Fibroblast of gingiva (primary cell): ENCODE measurements around the gene SAPCD2.
"Not testable (repeated sequence)": the region's sequence is repeated elsewhere in the genome, so short reads cannot be mapped to it uniquely, and the experiment has no call there.

Experiments used
- DNase-seq: peaks from one replicate; pipeline ENCODE4 v3.0.0-alpha.2; 2011; ENCODE audit warnings: low read depth

Gene SAPCD2

DNA sequence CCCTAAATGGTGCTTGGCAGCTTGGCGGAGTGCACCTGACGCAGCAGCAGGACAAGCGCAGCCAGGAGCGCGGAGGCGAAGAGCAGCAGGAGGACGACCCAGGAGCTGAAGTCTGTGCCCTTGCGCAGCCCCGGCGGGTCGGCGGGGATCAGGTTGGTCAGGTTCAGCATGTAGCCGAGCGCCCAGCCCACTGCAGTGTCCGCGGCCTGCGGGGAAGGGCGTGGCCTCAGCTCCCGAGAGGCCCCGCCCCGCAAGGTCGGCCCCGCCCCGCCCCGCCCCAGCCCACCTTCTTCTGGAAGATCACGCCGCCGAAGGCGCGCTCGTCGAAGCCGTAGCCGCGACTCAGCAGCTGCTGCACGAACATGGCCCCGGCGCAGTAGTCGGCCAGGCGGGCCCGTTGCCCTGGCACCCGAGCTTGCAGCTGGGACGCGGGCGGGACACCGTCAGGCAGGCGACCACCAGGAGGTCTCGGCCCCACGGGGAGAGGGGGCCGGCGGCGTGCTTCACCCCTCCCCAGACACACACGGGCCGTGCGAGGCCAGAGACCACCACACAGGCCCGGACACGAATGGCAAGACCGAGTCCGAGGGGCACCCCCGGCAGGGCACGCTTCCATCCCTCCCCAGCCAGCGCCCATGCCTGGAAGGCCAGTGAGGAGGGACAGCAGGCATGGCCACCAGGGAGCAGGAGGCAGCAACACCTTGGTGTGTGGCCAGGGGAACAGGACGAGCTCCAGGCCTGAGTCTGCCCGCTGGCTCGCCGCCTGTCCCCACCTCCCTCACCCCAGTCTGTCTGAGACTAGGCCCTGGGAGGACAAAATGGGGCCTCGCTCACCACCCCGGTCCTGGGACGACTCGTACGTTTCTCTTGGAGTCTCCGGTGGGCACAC, 21.5 kb downstream of the SAPCD2 start:
- DNase-seq: no peak

DNA sequence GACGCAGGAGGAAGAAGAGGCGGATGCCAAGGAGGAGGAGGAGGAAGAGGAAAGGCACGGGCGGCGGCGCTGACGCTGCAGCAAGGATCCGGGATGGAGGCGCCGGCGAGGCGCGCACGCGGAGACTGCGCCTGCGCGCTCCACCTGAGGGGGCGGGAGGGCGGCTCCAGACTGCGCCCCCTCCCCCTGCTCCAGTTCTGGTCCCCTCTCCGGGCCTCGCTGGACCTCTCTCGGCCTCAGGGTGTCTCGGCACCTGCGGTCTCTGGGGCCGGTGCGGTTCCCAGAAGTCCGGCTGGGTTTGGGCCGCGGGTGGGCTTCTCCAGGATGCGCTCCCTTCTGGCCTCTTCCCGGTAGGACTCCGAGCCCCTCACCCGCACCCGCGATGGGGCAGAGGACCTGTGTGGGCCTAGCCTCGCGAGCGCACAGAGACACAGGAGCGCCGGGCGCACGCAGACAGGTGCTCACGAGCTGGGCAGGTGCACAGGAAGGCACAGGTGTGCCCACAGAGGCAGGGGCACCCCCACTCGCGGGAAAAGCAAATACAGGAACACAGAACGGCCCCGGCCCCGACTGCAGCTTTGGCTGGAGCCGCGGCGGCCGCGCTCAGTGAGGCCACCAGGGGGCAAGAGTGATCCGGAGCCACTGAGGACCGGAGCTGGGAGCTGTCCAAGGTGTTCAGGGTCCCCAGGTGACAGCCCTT, 24.1 kb downstream of the SAPCD2 start, which contains the start of gene NPDC1:
TSS of gene NPDC1 (minus strand) at position 90 of the 700 bp plus-strand sequence. CDS start 188 bp downstream, outside the sequence.
- peak; percentile 39 for DNase-seq

DNA sequence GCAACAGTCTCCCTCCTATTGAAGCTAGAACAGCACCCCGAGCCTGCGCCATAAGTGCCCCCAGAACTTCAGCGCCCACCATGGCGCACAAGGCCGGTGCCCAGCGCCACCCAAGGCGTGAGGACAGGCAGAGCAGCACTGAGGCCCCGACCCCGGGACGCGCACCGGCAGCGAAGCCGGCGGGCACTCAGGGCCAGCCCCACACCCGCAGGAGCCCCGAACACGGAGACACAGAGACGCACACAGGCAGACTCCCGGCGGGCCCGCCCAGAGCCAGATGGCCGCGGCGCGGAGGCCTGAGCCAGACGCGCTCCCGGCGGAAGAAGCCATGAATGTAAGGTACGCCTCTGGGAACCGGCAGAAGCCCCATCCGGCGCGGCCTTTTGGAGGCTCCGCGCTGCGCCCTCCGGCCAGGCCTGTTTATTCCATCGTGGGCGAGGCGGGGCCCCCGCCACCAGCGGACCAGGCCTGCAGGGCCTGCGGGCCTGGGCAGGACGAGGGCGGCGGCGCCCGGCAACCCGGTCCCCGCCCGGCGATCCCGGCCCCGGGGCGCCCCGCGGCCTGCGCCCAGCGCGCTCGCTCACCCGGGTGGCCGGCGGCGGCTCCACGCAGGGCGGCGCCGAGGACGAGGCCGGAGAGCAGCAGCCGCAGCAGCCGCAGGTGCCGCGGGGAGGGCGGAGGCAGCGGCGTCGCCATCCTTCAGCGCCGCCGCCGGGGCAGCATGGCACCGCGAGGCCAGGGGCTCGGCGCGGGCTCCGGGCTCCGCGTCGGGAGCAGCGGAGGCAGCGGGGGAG, 24.9 kb downstream of the SAPCD2 start:
- DNase-seq: peak; percentile 25

DNA sequence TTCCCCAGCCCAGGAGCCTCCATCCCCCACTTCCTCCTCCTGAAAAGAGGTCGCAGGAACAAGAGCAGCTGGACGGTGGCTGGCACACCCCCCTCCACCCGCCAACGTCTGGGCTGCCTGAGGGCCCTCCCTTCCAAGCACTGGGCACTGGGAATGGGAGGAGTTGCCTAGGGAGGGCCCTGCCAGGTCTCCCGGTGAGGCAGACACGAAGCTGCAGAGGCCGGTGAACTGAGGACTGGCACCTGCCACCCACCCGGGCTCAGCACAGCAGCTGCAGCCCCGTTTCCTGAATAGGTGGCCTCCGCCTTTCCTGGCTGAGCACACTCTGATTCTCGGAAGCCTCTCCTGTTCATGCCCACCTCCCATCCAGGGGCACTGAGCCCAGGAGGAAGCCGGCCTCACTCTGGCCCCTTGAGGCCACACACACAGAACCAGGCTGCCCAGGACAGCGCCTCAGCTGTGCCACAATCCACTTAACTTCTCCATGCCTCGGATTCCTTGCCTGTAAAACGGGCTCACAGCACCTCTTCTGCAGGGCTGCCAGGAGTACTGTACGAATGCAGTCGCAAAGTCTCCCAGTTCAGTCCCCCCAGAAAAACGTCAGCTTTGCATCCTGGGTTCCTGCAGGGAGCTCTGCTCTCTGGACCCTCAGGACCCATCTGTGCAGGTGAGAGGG, 25.7 kb downstream of the SAPCD2 start:
- no peak for DNase-seq

GRCh38 chr9:137044037-137044436, 26.3 kb downstream of the SAPCD2 start:
- no peak for DNase-seq

- DNase-seq: no peak
Measured at GRCh38 chr9:137042751-137043727, 27.3 kb downstream of the SAPCD2 start.

DNA sequence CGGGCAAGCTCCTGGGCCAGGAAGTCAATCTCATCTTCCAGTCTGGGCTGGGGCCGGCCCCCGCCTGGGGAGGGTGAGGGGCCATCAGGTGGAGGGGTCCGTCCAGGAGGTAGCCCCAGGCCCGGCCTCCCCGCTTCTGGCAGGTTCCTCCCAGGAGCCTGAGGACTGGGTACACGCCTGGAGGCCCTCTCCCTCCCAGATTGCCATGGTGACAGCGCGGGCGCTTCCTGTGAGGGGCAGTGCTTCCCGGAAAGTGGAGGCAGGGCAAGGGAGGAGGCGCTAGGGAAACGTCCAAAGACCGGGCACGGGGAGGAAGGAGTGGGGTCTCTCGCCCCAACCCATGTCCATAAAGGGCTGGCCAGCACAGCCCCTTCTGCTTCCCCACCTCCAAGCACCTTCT, 29.2 kb downstream of the SAPCD2 start:
- DNase-seq: no peak

DNA sequence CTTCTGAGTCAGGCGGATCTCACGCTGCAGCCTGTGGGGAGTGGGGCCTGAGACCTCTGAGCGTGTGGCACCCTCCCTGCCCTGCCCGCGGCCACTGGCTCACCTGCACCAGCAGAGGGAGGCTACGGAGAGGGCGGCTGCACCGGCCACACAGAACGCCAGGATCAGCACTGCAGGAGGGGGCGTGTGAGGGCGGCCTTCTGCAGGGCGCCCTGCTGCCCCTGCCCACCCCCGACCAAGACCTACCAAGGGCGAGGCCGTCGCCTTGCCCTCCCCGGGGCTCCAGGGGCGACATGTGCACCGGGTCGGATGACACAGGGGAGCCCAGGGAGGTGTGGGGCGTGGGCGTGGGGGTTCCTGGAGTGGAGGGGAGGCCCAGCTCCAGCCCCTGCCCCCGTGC, 29.8 kb downstream of the SAPCD2 start:
- no peak for DNase-seq

DNA sequence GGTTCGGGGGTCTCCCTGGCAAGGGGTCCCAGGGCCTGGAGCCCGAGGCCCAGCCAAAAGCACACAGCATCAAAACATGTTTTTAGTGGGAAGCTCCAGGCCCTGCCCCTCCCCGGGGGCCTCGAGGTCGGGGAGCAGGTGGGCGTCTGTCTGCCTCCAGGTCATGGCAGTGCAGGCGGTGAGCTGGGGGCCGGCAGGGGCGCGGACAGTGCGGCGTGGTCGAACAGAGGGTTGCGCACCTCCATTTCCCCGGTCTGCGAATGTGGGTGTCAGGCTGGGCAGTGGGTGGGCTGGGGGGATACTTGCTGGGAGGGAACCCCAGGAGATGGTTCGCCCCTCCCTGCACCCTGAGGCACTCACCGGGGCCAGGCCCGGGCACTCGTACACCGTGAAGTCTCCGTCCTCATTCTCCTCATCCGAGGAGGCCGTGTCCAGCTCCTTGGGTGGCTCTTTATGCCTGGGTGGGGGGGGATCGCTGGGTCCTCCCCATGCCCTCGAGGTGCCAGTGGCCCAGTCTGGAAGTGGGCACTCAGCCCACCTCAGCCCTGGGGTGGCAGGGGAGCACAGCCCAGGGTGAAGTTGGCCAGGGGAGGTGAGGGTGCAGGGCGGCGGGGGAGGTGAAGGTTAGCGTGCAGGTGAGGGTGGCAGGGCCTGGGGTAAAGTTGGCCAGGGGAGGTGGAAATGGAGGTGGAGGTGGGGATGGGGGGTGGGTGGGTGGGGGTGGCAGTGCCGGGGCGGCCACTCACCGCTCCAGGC, 30.6 kb downstream of the SAPCD2 start:
- no peak for DNase-seq

DNA sequence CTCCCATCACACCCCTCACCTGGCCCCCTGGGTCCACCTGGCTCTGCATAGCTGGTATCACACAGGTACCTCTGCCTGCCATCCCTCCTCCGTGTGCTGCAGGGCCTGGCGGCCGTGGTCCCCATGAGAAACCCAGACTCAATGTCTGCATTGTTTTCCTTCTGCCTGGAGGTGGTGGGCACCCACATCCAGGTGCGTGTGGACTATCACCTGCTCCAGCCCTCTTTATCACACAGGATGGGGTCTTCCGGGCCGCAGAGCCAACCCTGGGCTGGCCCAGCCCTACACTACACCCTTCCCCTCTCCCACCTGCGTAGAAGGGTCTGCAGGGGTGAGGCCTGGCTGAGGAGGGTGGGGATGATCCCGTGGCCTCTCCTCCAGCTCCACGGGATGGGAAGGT, 31.4 kb downstream of the SAPCD2 start:
- no peak for DNase-seq

DNA sequence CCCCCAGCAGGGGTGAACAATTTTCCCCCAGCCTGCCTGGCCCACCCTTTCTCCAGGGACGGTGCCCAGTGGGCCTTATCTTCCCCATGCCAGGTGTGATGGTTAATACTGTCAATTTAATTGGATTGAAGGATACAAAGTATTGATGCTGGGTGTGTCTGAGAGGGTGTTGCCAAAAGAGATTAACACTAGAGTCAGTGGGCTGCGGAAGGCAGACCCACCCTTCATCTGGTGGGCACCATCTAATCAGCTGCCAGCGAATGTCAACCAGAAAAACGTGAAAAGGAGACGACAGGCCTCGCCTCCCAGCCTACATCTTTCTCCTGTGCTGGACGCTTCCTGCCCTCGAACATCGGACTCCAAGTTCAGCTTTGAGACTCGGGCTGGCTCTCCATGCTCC, 32.9 kb downstream of the SAPCD2 start:
- no peak for DNase-seq

GRCh38 chr9:137037035-137037434, 33.3 kb downstream of the SAPCD2 start:
- DNase-seq: no peak

DNA sequence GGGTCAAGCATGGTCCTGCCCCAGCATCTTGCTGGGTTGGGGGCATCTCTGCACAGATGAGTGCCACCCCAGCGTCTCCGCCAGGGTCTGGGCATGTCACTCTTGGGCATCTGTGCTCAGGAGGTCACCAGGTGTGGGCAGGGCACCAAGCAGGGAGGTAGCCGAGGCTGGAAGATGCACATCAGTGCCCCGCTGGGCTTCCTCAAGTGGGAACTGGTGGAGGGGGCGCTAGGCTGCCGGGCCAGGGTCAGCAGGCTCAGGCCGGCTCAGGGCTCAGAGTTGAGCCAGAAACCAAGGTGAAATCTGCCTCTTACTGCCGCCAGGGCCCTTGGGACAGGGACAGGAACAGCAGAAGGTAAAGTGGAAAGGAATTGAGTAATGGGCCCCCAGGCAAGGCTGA, 34.4 kb downstream of the SAPCD2 start:
- no peak for DNase-seq

DNA sequence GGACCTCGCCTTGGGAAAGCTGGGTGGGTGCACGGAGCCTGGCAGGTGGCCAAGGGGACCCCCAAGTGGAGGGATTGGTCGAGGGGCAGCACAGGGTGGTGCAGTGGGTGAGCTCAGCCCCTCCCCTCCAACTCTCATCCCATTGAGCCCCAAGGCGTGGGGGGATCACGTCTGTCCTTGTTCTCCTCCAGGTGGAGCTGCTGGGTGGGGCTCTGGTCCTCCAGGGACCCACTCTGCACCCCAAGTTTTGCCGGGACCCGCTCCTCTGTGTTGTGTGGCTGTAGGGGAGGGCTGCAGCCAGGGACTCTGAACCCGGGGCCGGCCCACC, 34.9 kb downstream of the SAPCD2 start:
- no peak for DNase-seq

DNA sequence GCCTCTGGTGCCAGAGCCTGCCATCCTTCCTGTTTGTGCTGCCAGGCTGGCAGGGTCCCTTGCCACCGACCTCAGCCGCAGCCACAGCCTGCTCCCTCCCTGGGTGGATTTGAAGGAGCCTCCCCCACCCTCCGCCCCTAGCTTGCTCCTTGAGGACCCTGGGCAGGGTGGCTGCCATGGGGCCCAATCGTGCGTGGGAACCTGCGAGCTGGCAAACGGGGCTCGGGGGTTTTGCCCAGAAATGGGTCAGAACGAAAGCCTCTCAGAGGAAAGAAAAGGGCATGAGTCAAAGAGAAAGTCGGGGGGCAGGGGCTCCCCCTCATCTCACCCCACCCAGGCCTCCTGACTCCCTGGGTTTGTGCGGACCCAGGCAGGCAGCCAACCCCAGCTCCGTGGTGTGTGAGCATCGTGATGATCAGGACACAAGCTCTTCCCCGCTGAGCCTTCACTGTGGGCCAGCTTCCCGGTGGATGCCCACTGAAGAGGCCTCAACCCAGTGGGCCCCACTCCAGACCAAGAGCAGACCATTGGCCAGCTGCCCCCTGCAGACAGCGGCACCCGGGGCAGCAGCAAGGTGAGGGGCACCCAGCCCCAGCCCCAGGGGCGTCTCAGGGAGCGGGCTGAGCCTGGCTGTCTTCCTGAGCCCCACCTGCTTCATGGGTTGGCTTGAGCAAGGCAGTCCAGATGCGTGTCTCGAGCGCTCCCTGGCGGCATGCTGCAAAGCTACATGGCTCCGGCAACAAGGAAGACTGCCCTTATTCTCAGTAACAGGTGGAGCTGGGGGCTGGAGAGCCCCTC, 35.4 kb downstream of the SAPCD2 start:
- DNase-seq: peak; percentile 67

GRCh38 chr9:137034039-137034708, 36.2 kb downstream of the SAPCD2 start:
- DNase-seq: no peak

- DNase-seq: not testable (repeated sequence)
Measured at GRCh38 chr9:137033481-137033880, 36.9 kb downstream of the SAPCD2 start.

- no peak for DNase-seq
Measured at GRCh38 chr9:137032858-137033257, 37.5 kb downstream of the SAPCD2 start.
